Endothelial cell of umbilical vein (primary cell): Measurements from ENCODE around the gene DDX24. TPM values are rescaled to one million over a fixed set of nuclear protein-coding genes. Genes with fewer than 3 reads are reported as not detected.

Source experiments
- BruUV-seq: library from RNA; stranded (reverse); fragments of 400-500 nt; replicated peaks from 2 replicates; lab custom pipeline; 2021; lab: Mats Ljungman, UMichigan
- CTCF ChIA-PET: fragments of 300-600, 350-600 bp; sonication (Branson Sonifier 250); formaldehyde crosslinking; loops from one replicate; lab custom pipeline; 2021; ENCODE audit warnings: antibody characterized with exemption, inconsistent platforms; lab: Charles Lee
- POLR2A ChIA-PET: fragments of 300-600, 350-600 bp; sonication (Branson Sonifier 250); formaldehyde crosslinking; loops from one replicate; lab custom pipeline; 2021; ENCODE audit warnings: antibody characterized with exemption, inconsistent platforms; lab: Charles Lee
- DNase-seq: peaks from one replicate; pipeline ENCODE4 v3.0.0-alpha.2; 2011; ENCODE audit warnings: low read depth, low spot score
- FAIRE-seq: peaks from 2 replicates; lab custom pipeline; 2011; peaks lifted over from hg19 to GRCh38; lab: Jason Lieb, UNC
- H2AFZ ChIP-seq: 2 replicates; pipeline ENCODE4 v1.6.0; 2012; ENCODE audit warnings: low read depth, low read length, control low read depth, inconsistent platforms
- H3K27ac ChIP-seq: 2 replicates; pipeline ENCODE4 v1.5.1; 2011; ENCODE audit warnings: low read depth, mild to moderate bottlenecking, control low read depth, low read length, moderate library complexity; ENCODE audit not compliant: insufficient read depth
- H3K27me3 ChIP-seq, 2 experiments: 2 replicates each; pipeline versions ENCODE4 v1.6.0 to v1.6.1; 2011; ENCODE audit warnings: low read length in 2 of 2, mixed read lengths in 1 of 2; ENCODE audit not compliant: control insufficient read depth in 2 of 2, insufficient read depth in 2 of 2
- H3K36me3 ChIP-seq, 2 experiments: 2 replicates in 1 of 2; 3 replicates in 1 of 2; pipeline ENCODE4 v1.5.1; 2011; ENCODE audit warnings: low read length in 2 of 2, mild to moderate bottlenecking in 1 of 2, moderate library complexity in 1 of 2; ENCODE audit not compliant: control insufficient read depth in 2 of 2, insufficient read depth in 2 of 2; ENCODE audit errors: extremely low read depth in 1 of 2
- H3K4me1 ChIP-seq: 3 replicates; pipeline ENCODE4 v1.5.1; 2011; ENCODE audit warnings: mild to moderate bottlenecking, low read length; ENCODE audit not compliant: control insufficient read depth, insufficient read depth; ENCODE audit errors: extremely low read depth
- H3K4me2 ChIP-seq: 2 replicates; pipeline ENCODE4 v1.6.1; 2011; ENCODE audit warnings: low read length, control low read depth, mixed read lengths; ENCODE audit not compliant: insufficient read depth
- H3K4me3 ChIP-seq, 3 experiments: fragments of 200-600 bp in 1 of 3; sonication (generic), shearing (Covaris generic) in 1 of 3; replicated peaks in 1 of 3; 2 replicates each; pipeline ENCODE4 v1.5.1; 2011 to 2016; ENCODE audit warnings: control low read depth in 3 of 3, low read length in 3 of 3, mild to moderate bottlenecking in 2 of 3, inconsistent platforms in 1 of 3, low read depth in 1 of 3, moderate library complexity in 1 of 3; ENCODE audit not compliant: insufficient read depth in 1 of 3
- H3K79me2 ChIP-seq: 2 replicates; pipeline ENCODE4 v1.6.0; 2012; ENCODE audit warnings: low read length, inconsistent platforms; ENCODE audit not compliant: control insufficient read depth, insufficient read depth
- H3K9ac ChIP-seq: replicated peaks from 2 replicates; pipeline ENCODE3; 2011; ENCODE audit warnings: low read length, control low read depth; ENCODE audit not compliant: insufficient read depth; ENCODE audit errors: extremely low read depth
- H3K9me1 ChIP-seq: replicated peaks from 3 replicates; pipeline ENCODE4 v1.6.0; 2011; ENCODE audit warnings: mild to moderate bottlenecking, low read length; ENCODE audit not compliant: control insufficient read depth, insufficient read depth; ENCODE audit errors: extremely low read depth
- H3K9me3 ChIP-seq: replicated peaks from 2 replicates; pipeline ENCODE4 v1.5.1; 2012; ENCODE audit warnings: low read length, inconsistent platforms; ENCODE audit not compliant: control insufficient read depth, insufficient read depth
- H4K20me1 ChIP-seq: replicated peaks from 2 replicates; pipeline ENCODE3; 2011; ENCODE audit warnings: mild to moderate bottlenecking, low read length; ENCODE audit not compliant: control insufficient read depth, insufficient read depth; ENCODE audit errors: extremely low read depth
- CTCF ChIP-seq, 2 donors: IDR thresholded peaks; 1 replicate in 1 of 2; 2 replicates in 1 of 2; pipeline ENCODE4 v1.5.1; 2011; ENCODE audit warnings: low read length in 2 of 2, mild to moderate bottlenecking in 2 of 2, moderate library complexity in 2 of 2, control low read depth in 1 of 2, inconsistent platforms in 1 of 2, low read depth in 1 of 2; ENCODE audit not compliant: insufficient read depth in 1 of 2; ENCODE audit errors: extremely low read depth in 1 of 2
- EZH2 ChIP-seq: IDR thresholded peaks from 2 replicates; pipeline ENCODE4 v1.6.1; 2012; ENCODE audit warnings: borderline replicate concordance, low read depth, mild to moderate bottlenecking, moderate library complexity, low read length, inconsistent platforms; ENCODE audit not compliant: severe bottlenecking
- FOS ChIP-seq: IDR thresholded peaks from 2 replicates; pipeline ENCODE4 v1.6.1; 2011; ENCODE audit warnings: mild to moderate bottlenecking, low read length, moderate library complexity, borderline replicate concordance; ENCODE audit not compliant: insufficient read depth
- GATA2 ChIP-seq: IDR thresholded peaks from 2 replicates; pipeline ENCODE4 v1.7.0; 2011; ENCODE audit warnings: low read depth, mild to moderate bottlenecking, moderate library complexity, mixed read lengths, low read length; ENCODE audit not compliant: insufficient read length, insufficient read depth
- MAX ChIP-seq: IDR thresholded peaks from 2 replicates; pipeline ENCODE4 v1.6.1; 2011; ENCODE audit not compliant: insufficient read depth, insufficient read length
- POLR2A ChIP-seq: IDR thresholded peaks from 2 replicates; pipeline ENCODE4 v1.6.1; 2012; ENCODE audit warnings: low read depth, mild to moderate bottlenecking, control low read depth, low read length
- POLR2AphosphoS5 ChIP-seq: IDR thresholded peaks from 2 replicates; pipeline ENCODE4 v1.6.1; 2012; ENCODE audit warnings: low read depth, mild to moderate bottlenecking, control low read depth, low read length, moderate library complexity; ENCODE audit not compliant: insufficient read depth
- dilution Hi-C: fragments of 300-500 bp; cut with MboI; formaldehyde crosslinking; loops from one replicate; pipeline ENCODE4 v1.15.0; 2019; ENCODE audit warnings: low sequenced_read_pairs; ENCODE audit not compliant: extremely low pct_ligation_motif_present
- intact Hi-C: fragments of 100-400 bp; cut with micrococcal nuclease; formaldehyde crosslinking; loops from one replicate; pipeline ENCODE4 v1.10.0; 2022
- polyA plus RNA-seq, 4 experiments: library from polyadenylated mRNA; depleted of rRNA in 3 of 4; stranded (reverse) in 3 of 4; unstranded in 1 of 4; fragments of >200 nt; gene quantifications; 2 replicates each; pipeline versions ENCODE4 v1.2.1 to v1.2.3, GENCODE V29; 2011 to 2012; ENCODE audit warnings: missing spikeins in 1 of 4
- total RNA-seq: library from RNA; stranded (reverse); gene quantifications from 2 replicates; pipeline ENCODE4 v1.2.3, GENCODE V29; 2021

Gene DDX24
- total and polyA plus RNA-seq, 2 donors (not counting 3 experiments of a cell fraction or from before 2014, with no cell fraction given): 88.3 to 141 TPM

- no peak for FAIRE-seq
- DNase-seq: no peak
- no peak overlapping the region for H3K27ac ChIP-seq
- no peak overlapping the region for H3K4me3 ChIP-seq
- H3K9me1 ChIP-seq: no peaks in the 10 kb centered on the region
- H2AFZ ChIP-seq: no peak overlapping the region
- H3K79me2 ChIP-seq: no peaks in the 10 kb centered on the region
- no peaks in the 10 kb centered on the region for H3K4me1 ChIP-seq
- TF ChIP-seq MAX (no peak), FOS (no peak), GATA2 (no peak), POLR2AphosphoS5 (no peak), EZH2 (no peak), POLR2A (no peak), CTCF (IDR thresholded peaks at IDR 0.05; ENCODE audit: extremely low read depth in 1 of 2, insufficient read depth in 1 of 2, low read depth in 1 of 2, low read length in 2 of 2) (no peak)
- no peak overlapping the region for H3K4me2 ChIP-seq
- ChIA-PET POLR2A (no interaction called here), CTCF (interaction anchor here (0.9 to 1.7 kb wide), 3 partner anchors 14 to 79 kb away, joined by 4 to 5 read pairs (median 4); no protein-coding TSS in a partner anchor)
- H4K20me1 ChIP-seq: no peaks in the 10 kb centered on the region
- dilution Hi-C loops (no loop called here), intact Hi-C loops (no loop called here)
- peaks cover 0 to 8% of the 10 kb centered on the region in 2 experiments for H3K27me3 ChIP-seq
- no peaks in the 10 kb centered on the region for H3K36me3 ChIP-seq
- BruUV-seq: no TSS peak
- no peaks in the 10 kb centered on the region for H3K9me3 ChIP-seq
- no peak overlapping the region for H3K9ac ChIP-seq
Observed at GRCh38 chr14:94018308-94018707, 62.7 kb downstream of the DDX24 start.
